Stimulated activated CD4-positive, alpha-beta T cell treated with anti-CD3 and anti-CD28 coated beads, Interleukin-12 subunit alpha, Interleukin-12 subunit beta, amount 100 ng/mL, for 48 hours (primary cell): ENCODE results near the gene CDH23.

ENCODE experiments used
- DNase-seq, 3 donors: peaks; one replicate each; pipeline ENCODE4 v3.0.0-alpha.2; 2020; ENCODE audit warnings: low read depth in 2 of 3, low spot score in 1 of 3

Gene CDH23

DNA sequence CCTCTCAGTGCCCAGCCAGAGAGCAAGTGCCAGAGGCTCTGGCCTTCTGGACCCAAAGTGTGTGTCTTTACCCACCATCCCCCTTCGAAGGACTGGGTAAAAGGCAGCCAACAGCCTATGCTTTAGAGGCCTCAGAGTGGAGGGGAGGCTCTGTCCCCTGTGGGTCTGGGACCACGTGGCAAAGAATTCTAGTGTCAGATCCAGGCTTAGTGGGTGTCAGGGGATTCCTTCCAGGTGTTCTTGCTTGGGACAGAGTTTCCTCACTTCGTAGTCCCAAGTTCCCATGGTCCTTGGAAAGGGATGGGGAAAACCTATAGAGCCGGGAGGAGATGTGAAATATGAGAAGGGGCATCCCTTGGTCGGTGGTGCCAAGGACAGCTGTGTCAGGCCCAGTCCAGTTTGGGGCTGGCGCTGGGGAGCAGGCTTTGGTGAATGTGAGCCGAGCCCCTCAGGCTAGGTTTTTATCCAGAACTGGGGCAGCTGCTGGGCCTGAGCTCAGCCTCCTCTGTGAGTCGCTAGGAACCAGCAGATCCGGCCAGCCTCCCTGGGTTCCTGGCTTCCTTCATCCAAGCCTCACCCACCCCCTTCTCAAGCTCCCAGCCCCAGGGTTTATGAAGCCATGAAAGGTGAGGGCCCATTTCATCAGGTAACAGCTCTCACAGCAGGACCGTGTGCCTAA is 251.7 kb downstream of the CDH23 start:
- DNase-seq = no peak

DNA sequence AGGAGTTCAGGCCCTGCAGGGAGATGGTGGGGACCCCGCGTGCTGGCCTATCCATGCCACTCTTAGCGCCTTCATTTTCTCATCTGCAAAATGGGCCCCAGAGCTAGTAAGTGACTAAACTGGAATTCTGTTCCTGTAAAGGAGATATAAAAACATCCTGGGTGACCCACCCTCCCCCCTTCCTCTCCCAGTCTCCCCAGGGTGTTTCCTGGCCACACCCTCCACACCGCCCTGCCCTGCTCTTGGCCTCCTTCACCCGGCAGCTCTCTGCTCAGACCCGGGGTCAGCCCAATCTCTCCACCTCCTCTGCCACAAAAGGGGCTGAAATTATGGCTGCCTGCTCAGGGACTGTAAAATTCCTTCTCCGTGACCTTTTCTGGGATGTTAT is 252.2 kb downstream of the CDH23 start:
- no peak for DNase-seq

DNA sequence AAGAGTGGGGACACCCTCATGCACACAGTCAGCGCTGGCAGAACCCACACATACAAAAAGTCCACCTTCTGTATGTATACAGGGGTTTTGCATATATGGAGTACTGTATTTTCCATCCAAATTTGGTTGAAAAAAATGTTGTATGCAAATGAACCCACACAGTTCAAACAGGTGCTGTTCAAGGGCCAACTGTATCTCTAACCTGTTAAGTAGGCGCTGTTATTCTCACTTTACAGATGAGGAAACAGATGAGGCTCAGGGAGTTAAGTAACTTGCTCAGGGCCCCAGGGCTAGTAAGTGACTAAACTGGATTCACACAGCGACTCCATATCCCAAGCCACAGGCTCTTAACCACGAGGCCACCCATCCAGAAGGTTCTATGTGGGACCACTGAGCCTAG is 252.9 kb downstream of the CDH23 start:
- DNase-seq = no peak

DNA sequence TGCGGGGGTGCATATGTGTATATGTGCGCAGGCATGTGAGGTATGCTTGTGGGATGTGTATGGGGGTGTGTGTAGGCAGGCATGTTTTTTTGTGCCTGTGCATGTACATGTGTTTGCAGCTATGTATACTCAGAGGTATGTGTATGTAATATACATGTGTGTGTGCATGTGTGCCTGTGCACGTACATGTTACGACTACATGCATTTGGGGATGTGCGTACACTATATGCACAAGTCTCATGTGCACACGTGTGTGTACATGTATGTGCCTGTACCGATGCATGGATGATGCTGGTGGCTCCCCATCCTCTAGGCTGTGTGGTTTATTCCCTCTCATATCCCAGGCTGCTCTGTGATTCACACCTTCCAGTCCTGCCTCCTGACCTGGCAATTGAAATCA is 253.7 kb downstream of the CDH23 start:
- DNase-seq = no peak

DNA sequence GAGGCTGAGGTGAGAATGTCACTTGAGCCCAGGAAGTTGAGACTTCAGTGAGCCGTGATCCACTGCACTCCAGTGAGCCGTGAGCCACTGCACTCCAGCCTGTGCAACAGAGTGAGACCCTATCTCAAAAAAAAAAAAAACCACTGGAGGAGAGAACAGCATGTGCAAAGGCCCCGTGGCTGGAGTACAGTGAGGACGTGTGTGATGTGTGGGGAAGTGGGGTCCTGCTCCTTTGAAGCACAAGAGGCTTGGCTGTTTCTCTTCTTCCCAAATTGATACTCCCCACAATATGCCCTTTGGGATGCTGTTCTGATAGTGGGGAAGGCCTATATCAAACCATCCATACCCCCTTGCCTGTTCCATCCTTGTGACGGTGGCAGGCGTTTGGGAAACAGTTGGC is 254.7 kb downstream of the CDH23 start:
- no peak for DNase-seq

DNA sequence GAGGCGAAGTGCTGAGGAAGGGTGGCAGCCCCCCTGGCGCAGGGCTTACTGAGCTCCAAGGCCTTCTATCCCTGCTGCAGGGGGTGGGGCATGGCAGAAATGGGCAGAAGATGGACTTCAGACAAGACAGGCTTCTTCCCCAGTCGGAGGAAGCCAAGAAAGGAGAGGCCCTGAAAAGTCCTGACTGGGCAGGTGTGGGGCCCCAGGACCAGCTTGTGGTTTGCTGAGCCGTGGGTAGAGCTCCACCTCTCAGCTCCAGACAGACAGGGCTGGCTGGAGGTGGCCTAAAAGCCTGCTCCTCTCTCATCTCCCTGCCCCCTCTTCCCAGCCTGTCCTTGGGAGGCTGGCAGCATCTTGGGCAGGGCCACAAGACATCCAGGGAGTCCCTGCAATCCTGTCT is 255.2 kb downstream of the CDH23 start:
- no peak for DNase-seq

DNA sequence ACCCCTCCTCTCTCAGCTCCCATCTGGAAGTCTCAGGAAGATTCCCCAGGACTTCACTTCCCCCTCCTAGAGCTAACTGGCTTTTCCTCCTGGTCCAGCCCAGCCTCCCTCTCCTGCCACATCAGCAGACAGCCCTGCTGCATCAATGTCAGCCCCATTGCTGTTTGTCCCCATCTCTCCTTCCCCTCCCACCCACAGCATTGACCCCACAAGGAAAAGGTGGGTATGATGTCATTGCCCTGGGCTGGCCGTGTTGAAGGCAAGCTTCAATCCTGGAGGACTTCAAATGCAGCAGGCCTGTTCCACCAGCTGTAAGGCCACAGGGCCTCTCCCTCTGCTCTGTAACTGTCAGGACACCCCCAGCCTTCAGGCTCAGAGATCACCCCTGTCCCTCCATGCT is 256.3 kb downstream of the CDH23 start:
- DNase-seq = no peak

DNA sequence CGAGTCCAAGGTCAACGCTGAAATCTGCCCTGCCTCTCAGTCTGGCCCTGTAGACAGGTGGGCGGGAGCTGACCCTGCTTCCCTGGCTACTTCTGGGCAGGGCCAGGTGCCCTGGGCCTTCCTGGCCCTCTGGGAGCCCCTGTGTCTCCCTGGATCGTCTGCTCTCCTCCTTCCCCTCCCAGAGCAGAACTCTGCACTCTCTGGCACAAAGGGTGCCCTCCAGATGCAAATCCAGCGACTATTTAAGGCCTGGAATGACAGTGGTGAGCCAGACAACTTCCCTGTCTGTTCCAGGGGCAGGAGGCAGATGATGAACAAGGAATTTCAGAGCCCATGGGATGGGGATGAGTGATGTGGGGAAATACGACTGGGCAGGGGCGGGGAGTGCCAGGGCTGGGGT is 259.5 kb downstream of the CDH23 start:
- DNase-seq = no peak

DNA sequence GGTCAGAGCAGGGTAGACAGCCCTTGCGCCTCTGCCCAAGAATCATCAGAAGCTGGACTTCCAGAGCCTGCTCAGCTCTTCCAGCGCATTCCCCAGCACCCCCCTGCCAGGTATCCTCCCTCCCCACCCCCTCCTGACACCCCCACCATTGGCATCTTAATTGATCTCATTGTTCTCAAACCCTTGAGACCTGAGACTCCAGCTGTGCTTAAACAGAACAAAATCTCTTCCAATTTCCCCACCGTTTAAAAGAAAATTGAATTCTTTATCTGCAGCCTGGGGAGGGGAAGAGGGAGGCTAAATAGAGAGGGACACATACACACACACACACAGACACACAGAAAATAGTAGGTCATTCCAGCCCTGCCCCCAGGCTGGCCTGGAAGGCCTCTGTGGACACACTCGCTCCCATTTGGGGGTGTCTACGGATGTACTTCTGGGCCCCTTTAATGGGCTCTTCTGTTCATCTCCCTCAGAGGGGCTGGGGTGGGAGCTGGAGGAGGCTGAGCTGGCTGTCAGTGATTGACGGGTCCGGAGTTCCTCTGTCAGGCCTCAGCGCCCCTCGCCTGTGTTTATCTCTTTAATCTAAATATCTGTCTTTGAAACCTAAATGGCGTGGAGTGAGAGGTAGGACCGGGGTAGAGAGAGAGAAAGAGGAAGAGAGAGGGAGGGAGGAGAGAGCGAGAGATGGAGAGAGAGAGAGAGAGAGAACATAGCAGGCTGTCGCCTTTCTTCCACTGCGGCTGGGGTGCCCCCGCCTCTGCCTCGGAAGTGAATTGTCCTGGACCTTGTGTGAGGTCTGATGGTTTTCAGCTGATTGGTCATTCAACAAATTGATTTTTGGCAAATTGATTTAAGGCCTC is 261.1 kb downstream of the CDH23 start:
- DNase-seq = no peak

DNA sequence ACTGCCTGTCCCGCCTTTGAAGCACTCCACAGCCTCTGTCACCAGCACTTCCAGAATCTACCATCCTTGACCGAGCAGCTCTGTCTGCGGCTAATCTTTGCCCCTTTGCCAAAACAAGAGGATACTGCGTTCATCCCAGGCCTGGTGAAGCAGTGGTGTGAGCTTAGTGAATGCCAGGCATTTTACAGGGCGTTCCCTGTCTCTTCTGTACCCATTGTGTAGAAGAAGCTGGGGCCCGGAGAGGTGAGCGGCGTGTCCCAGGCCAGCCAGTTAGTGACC is 261.7 kb downstream of the CDH23 start:
- DNase-seq = no peak

DNA sequence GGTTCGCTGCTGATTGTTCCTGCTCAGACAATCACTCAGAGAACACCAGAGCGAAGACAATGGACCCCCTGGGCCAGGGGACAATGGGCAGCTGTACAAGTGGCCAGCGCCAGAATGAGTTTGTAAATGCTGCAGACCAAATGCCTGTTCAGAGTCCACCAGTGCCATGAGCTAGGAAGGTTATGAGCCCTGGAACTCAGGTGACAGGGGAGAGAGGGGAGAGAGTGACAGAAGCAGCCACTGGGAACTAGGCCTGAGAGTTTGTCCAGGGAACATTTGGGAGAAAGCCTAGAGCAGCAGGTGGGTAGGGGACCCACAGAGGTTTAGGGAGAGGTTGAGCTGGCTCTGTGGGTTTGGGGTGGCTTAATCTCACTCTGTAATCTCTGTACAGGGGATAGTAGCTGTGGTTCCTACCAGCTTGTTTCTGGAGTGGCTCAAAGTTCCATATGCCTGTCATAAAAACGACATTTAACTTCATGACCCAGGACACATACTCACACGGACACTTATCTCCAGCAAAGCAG is 262.5 kb downstream of the CDH23 start:
- DNase-seq = no peak

DNA sequence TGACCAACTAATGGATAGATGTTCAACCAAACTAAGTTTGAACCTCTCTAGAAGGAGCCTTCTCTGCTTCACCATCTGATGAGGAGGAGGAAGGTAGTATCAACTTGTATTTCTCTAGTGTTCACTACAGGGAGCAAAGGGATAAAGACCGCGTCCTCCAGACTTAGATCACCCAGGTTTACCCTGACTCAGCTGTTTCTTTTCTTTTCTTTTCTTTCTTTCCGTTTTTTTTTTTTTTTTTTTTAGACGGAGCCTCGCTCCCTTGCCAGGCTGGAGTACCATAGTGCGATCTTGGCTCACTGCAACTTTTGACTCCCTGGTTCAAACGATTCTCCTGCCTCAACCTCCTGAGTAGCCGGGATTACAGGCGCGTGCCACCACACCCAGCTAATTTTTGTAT is 263.0 kb downstream of the CDH23 start:
- no peak for DNase-seq

DNA sequence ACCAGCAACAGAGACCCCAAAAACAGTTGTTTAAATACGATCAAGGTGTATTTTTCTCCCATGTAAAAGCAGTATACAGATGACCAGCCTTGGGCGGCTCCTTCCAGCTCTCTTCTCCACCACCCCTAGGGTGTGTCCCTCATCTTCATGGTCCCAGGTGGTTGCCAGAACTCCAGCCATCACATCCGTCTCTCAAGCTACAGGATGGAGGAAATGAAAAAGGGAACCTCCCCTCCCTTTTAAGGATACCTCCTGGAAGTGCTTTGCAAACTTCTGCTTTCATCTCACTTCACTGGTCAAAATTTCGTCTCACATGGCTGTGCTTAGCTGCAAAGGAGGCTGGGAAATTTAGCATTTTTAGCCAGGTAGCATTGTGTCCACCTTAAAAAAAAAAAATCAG is 263.6 kb downstream of the CDH23 start:
- no peak for DNase-seq

DNA sequence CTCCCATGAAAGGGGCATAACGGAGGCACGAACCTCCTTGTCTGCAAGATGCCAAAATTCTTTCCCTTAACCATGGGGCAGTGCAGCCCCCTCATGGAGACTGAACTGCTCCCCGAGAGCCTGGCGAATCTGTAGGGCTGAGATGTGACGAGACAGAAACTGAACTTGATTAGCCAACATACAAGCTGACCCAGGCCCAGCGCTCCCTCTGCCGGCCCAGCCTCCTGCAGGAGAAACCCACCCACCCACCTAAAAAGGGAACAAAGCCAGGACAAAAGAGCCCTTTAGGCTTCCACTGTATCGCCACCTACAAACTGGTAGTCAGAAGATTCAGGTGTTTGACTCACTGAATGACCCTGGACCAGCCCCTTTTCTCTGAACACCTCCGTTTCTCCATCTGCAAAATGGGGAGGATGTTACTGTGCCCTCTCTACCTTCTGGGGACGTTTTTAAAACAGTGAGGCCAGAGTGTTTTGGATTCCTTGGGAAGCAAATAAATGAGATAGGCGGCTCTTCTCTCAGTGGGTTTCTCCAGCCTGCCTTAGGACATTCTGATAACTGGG is 264.4 kb downstream of the CDH23 start:
- no peak for DNase-seq

DNA sequence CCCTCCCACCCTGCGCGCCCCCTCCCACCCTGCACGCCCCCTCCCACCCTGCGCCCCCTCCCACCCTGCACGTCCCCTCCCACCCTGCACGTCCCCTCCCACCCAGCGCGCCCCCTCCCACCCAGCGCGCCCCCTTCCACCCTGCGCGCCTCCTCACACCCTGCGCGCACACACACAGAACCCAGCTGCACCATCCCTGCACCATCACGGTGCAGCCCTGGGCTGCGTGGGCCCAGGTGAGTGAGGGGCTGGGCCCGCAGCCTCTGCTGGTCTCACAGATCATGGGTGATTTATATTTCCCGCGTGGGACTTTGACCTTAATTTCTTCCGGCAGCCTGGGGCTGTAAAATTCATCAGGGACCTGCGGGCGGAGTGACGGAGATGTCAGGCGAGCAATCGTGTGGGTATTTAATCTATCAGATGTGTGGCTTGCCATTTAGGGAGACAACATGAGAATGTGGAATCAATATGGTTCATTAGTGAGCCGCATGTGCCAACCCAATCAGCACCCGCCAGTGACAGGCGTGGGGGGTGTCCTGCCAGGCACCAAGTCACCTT is 265.1 kb downstream of the CDH23 start:
- DNase-seq = no peak

DNA sequence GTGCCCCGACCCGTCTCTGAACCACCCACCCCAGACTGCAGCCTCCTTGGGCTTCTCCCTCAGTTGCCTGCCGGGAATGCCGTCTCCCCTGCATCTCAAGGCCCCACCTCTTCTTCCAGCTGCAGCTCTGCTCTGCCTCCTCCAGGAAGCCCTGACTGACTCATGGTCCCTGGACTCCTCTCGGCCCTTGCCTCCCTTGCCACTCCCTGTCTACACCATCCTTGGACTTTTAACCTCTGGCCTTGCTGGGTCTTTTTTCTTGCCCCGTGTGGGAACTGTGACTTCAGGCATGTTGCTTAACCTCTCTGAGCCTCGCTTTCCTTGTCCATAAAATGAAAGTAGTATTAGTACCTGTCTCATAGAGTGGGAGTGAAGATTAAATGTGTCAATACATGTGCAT is 266.6 kb downstream of the CDH23 start:
- no peak for DNase-seq

DNA sequence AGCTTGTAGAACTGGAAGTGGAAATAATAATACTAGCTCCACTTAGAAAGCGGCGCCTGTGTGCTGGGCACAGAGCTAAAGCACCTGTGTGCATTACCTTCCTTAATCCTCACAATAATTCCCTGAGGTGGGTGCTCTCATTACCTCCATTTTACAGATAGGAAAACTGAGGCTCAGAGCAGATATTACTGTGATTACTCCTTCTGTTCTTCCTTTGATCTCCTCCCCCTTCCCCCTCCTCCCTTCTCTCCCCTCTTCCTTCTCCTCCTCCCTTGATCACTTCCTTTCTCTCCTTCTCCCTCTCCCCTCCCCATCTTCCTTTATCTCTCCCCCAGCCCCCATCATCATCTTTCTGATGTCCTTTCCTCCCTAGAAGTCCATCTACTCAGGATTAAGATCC is 267.9 kb downstream of the CDH23 start:
- DNase-seq = no peak

DNA sequence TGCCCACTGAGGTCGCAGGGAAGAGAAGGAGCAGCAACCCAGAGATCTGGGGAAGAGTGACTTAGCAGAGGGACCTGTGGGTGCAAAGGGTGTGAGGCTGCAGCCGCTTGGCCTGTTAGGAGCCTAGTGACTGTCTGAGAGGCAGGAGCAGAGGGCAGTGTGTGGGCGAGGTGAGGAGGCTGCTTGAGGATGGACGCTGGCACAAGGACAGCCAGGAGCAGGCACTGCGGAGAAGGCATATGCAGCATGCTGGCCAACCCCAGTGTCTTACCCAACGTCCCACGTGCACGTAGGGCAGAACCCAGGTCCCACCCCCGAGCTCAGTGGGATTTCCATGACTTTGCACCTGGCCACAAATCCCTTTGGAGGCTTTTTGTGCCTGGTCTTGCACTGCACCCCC is 268.7 kb downstream of the CDH23 start:
- no peak for DNase-seq

DNA sequence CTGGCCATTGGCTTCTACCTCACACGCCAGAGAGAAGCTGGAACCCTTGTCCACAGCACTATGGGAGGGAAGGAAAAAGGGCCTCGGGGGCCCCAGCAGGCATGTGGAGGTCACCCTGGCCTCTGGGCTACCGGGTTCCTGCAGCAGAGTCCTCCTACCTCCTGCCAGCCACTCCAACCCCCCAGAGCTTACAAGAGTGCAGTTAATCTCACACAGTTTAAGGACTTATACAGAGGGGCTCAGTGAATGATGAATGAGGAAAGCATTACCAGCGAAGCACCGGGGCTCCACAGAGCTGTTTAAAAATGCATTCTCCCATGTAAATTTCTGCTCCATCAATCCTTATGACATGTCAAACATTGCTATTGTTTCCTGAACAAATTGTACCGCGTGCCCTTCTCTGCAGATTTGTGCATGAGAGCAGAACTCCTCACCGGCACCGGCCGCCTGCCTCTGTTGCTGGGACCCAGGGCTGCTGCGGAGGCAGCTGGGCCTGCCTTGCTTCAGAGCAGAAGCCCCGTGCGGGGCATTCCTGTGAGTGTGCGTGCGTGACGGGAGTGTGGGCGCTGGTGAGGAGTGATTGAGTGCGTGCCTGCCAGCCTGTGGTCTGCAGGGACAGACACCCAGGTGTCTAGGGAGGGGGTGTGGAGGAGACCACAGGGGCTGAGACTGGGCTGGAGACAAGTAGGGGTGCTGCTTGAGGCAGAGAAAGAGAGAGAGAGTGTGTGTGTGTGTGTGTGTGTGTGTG is 270.1 kb downstream of the CDH23 start:
- DNase-seq = no peak

DNA sequence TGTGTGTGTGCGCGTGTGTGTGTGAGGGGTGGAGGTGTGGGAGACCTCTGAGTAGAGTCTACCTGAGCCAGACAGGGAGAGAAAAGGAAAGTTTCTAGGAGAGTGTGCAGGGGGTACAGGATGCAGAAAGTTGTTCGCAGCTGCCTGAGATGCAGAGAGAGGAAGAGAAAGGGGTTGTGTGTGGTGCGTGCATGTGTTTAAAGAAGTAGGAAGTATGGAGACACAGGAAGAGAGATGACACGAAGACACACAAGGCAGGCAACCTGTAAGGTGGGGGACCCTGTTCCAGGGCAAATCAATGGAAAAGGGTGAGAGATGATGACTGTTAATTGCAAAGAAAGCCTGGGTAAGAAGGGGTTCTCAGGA is 270.6 kb downstream of the CDH23 start:
- no peak for DNase-seq
